Endothelial cell of umbilical vein (primary cell): ENCODE measurements around the gene SKAP1. TPM values are rescaled to one million over a fixed set of nuclear protein-coding genes. Genes with fewer than 3 reads are reported as not detected.

Experiments
- BruUV-seq: library from RNA; stranded (reverse); fragments of 400-500 nt; replicated peaks from 2 replicates; lab custom pipeline; 2021; lab: Mats Ljungman, UMichigan
- CTCF ChIA-PET: fragments of 300-600, 350-600 bp; sonication (Branson Sonifier 250); formaldehyde crosslinking; loops from one replicate; lab custom pipeline; 2021; ENCODE audit warnings: antibody characterized with exemption, inconsistent platforms; lab: Charles Lee
- POLR2A ChIA-PET: fragments of 300-600, 350-600 bp; sonication (Branson Sonifier 250); formaldehyde crosslinking; loops from one replicate; lab custom pipeline; 2021; ENCODE audit warnings: antibody characterized with exemption, inconsistent platforms; lab: Charles Lee
- DNase-seq: peaks from one replicate; pipeline ENCODE4 v3.0.0-alpha.2; 2011; ENCODE audit warnings: low read depth, low spot score
- FAIRE-seq: peaks from 2 replicates; lab custom pipeline; 2011; peaks lifted over from hg19 to GRCh38; lab: Jason Lieb, UNC
- H2AFZ ChIP-seq: 2 replicates; pipeline ENCODE4 v1.6.0; 2012; ENCODE audit warnings: low read depth, low read length, control low read depth, inconsistent platforms
- H3K27ac ChIP-seq: 2 replicates; pipeline ENCODE4 v1.5.1; 2011; ENCODE audit warnings: low read depth, mild to moderate bottlenecking, control low read depth, low read length, moderate library complexity; ENCODE audit not compliant: insufficient read depth
- H3K27me3 ChIP-seq, 2 experiments: 2 replicates each; pipeline versions ENCODE4 v1.6.0 to v1.6.1; 2011; ENCODE audit warnings: low read length in 2 of 2, mixed read lengths in 1 of 2; ENCODE audit not compliant: control insufficient read depth in 2 of 2, insufficient read depth in 2 of 2
- H3K36me3 ChIP-seq, 2 experiments: 2 replicates in 1 of 2; 3 replicates in 1 of 2; pipeline ENCODE4 v1.5.1; 2011; ENCODE audit warnings: low read length in 2 of 2, mild to moderate bottlenecking in 1 of 2, moderate library complexity in 1 of 2; ENCODE audit not compliant: control insufficient read depth in 2 of 2, insufficient read depth in 2 of 2; ENCODE audit errors: extremely low read depth in 1 of 2
- H3K4me1 ChIP-seq: 3 replicates; pipeline ENCODE4 v1.5.1; 2011; ENCODE audit warnings: mild to moderate bottlenecking, low read length; ENCODE audit not compliant: control insufficient read depth, insufficient read depth; ENCODE audit errors: extremely low read depth
- H3K4me2 ChIP-seq: 2 replicates; pipeline ENCODE4 v1.6.1; 2011; ENCODE audit warnings: low read length, control low read depth, mixed read lengths; ENCODE audit not compliant: insufficient read depth
- H3K4me3 ChIP-seq, 3 experiments: fragments of 200-600 bp in 1 of 3; sonication (generic), shearing (Covaris generic) in 1 of 3; replicated peaks in 1 of 3; 2 replicates each; pipeline ENCODE4 v1.5.1; 2011 to 2016; ENCODE audit warnings: control low read depth in 3 of 3, low read length in 3 of 3, mild to moderate bottlenecking in 2 of 3, inconsistent platforms in 1 of 3, low read depth in 1 of 3, moderate library complexity in 1 of 3; ENCODE audit not compliant: insufficient read depth in 1 of 3
- H3K79me2 ChIP-seq: 2 replicates; pipeline ENCODE4 v1.6.0; 2012; ENCODE audit warnings: low read length, inconsistent platforms; ENCODE audit not compliant: control insufficient read depth, insufficient read depth
- H3K9ac ChIP-seq: replicated peaks from 2 replicates; pipeline ENCODE3; 2011; ENCODE audit warnings: low read length, control low read depth; ENCODE audit not compliant: insufficient read depth; ENCODE audit errors: extremely low read depth
- H3K9me1 ChIP-seq: replicated peaks from 3 replicates; pipeline ENCODE4 v1.6.0; 2011; ENCODE audit warnings: mild to moderate bottlenecking, low read length; ENCODE audit not compliant: control insufficient read depth, insufficient read depth; ENCODE audit errors: extremely low read depth
- H3K9me3 ChIP-seq: replicated peaks from 2 replicates; pipeline ENCODE4 v1.5.1; 2012; ENCODE audit warnings: low read length, inconsistent platforms; ENCODE audit not compliant: control insufficient read depth, insufficient read depth
- H4K20me1 ChIP-seq: replicated peaks from 2 replicates; pipeline ENCODE3; 2011; ENCODE audit warnings: mild to moderate bottlenecking, low read length; ENCODE audit not compliant: control insufficient read depth, insufficient read depth; ENCODE audit errors: extremely low read depth
- EZH2 ChIP-seq: IDR thresholded peaks from 2 replicates; pipeline ENCODE4 v1.6.1; 2012; ENCODE audit warnings: borderline replicate concordance, low read depth, mild to moderate bottlenecking, moderate library complexity, low read length, inconsistent platforms; ENCODE audit not compliant: severe bottlenecking
- FOS ChIP-seq: IDR thresholded peaks from 2 replicates; pipeline ENCODE4 v1.6.1; 2011; ENCODE audit warnings: mild to moderate bottlenecking, low read length, moderate library complexity, borderline replicate concordance; ENCODE audit not compliant: insufficient read depth
- GATA2 ChIP-seq: IDR thresholded peaks from 2 replicates; pipeline ENCODE4 v1.7.0; 2011; ENCODE audit warnings: low read depth, mild to moderate bottlenecking, moderate library complexity, mixed read lengths, low read length; ENCODE audit not compliant: insufficient read length, insufficient read depth
- JUN ChIP-seq: IDR thresholded peaks from 2 replicates; pipeline ENCODE4 v1.6.1; 2011; ENCODE audit warnings: borderline replicate concordance, low read depth; ENCODE audit not compliant: insufficient read length, insufficient read depth
- MYC ChIP-seq: IDR thresholded peaks from one replicate; pipeline ENCODE4 v1.6.1; 2011; ENCODE audit warnings: mild to moderate bottlenecking, low read depth, low read length
- POLR2A ChIP-seq: IDR thresholded peaks from 2 replicates; pipeline ENCODE4 v1.6.1; 2012; ENCODE audit warnings: low read depth, mild to moderate bottlenecking, control low read depth, low read length
- POLR2AphosphoS5 ChIP-seq: IDR thresholded peaks from 2 replicates; pipeline ENCODE4 v1.6.1; 2012; ENCODE audit warnings: low read depth, mild to moderate bottlenecking, control low read depth, low read length, moderate library complexity; ENCODE audit not compliant: insufficient read depth
- dilution Hi-C: fragments of 300-500 bp; cut with MboI; formaldehyde crosslinking; loops from one replicate; pipeline ENCODE4 v1.15.0; 2019; ENCODE audit warnings: low sequenced_read_pairs; ENCODE audit not compliant: extremely low pct_ligation_motif_present
- intact Hi-C: fragments of 100-400 bp; cut with micrococcal nuclease; formaldehyde crosslinking; loops from one replicate; pipeline ENCODE4 v1.10.0; 2022
- polyA plus RNA-seq, 4 experiments: library from polyadenylated mRNA; depleted of rRNA in 3 of 4; stranded (reverse) in 3 of 4; unstranded in 1 of 4; fragments of >200 nt; gene quantifications; 2 replicates each; pipeline versions ENCODE4 v1.2.1 to v1.2.3, GENCODE V29; 2011 to 2012; ENCODE audit warnings: missing spikeins in 1 of 4
- total RNA-seq: library from RNA; stranded (reverse); gene quantifications from 2 replicates; pipeline ENCODE4 v1.2.3, GENCODE V29; 2021
- TF ChIP-seq, protein P1 (sequence below), 2 donors: IDR thresholded peaks; 1 replicate in 1 of 2; 2 replicates in 1 of 2; pipeline ENCODE4 v1.5.1; 2011; ENCODE audit warnings: low read length in 2 of 2, mild to moderate bottlenecking in 2 of 2, moderate library complexity in 2 of 2, control low read depth in 1 of 2, inconsistent platforms in 1 of 2, low read depth in 1 of 2; ENCODE audit not compliant: insufficient read depth in 1 of 2; ENCODE audit errors: extremely low read depth in 1 of 2
- TF ChIP-seq, protein P2 (sequence below): IDR thresholded peaks from 2 replicates; pipeline ENCODE4 v1.6.1; 2011; ENCODE audit not compliant: insufficient read depth, insufficient read length

Gene SKAP1
- total and polyA plus RNA-seq, 2 donors (not counting 3 experiments of a cell fraction or from before 2014, with no cell fraction given), result 0.75 TPM; not detected in 1

DNA sequence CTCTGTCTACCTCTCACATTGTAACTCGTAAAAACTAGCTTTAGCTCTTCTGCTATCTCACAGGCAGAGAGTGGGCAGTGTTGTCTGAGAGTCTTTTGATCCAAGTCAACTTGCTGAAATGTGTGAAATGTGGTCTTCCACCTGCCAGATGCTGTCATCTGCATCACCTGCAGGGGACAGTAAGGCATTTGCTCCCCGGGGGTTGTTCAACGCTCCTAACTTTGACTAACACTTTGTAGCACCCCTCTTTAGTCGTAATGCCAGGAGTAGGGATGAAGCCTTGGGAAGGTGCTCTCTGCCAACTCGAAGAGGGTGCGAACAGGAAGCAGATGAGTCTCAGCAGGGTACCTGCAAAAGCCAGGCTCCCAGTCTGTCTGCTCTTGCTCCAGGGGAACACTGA, 286.4 kb downstream of the SKAP1 start:
- no peaks in the 10 kb centered on the region for H3K9me1 ChIP-seq
- peaks cover 24 to 31% of the 10 kb centered on the region in 2 experiments for H3K27me3 ChIP-seq
- no peaks in the 10 kb centered on the region for H4K20me1 ChIP-seq
- TF ChIP-seq, protein P1, sequence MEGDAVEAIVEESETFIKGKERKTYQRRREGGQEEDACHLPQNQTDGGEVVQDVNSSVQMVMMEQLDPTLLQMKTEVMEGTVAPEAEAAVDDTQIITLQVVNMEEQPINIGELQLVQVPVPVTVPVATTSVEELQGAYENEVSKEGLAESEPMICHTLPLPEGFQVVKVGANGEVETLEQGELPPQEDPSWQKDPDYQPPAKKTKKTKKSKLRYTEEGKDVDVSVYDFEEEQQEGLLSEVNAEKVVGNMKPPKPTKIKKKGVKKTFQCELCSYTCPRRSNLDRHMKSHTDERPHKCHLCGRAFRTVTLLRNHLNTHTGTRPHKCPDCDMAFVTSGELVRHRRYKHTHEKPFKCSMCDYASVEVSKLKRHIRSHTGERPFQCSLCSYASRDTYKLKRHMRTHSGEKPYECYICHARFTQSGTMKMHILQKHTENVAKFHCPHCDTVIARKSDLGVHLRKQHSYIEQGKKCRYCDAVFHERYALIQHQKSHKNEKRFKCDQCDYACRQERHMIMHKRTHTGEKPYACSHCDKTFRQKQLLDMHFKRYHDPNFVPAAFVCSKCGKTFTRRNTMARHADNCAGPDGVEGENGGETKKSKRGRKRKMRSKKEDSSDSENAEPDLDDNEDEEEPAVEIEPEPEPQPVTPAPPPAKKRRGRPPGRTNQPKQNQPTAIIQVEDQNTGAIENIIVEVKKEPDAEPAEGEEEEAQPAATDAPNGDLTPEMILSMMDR (IDR thresholded peaks at IDR 0.05; ENCODE audit: extremely low read depth in 1 of 2, insufficient read depth in 1 of 2, low read depth in 1 of 2, low read length in 2 of 2), result no peak
- TF ChIP-seq, protein P2, sequence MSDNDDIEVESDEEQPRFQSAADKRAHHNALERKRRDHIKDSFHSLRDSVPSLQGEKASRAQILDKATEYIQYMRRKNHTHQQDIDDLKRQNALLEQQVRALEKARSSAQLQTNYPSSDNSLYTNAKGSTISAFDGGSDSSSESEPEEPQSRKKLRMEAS, result no peak
- TF ChIP-seq GATA2, result no peak
- no peak for TF ChIP-seq POLR2A
- no peak for TF ChIP-seq POLR2AphosphoS5
- TF ChIP-seq MYC, result no peak
- TF ChIP-seq FOS, result no peak
- TF ChIP-seq JUN, result no peak
- no peak for TF ChIP-seq EZH2
- H3K4me2 ChIP-seq, result no peak overlapping the region
- H3K4me3 ChIP-seq, result no peak overlapping the region
- H3K36me3 ChIP-seq, result no peaks in the 10 kb centered on the region
- DNase-seq, result no peak
- intact Hi-C loops (no loop called here), dilution Hi-C loops (no loop called here)
- POLR2A ChIA-PET, result no interaction called here
- H3K9me3 ChIP-seq, result no peaks in the 10 kb centered on the region
- H2AFZ ChIP-seq, result no peak overlapping the region
- no peak for FAIRE-seq
- CTCF ChIA-PET, result interaction anchor here (0.7 to 1.7 kb wide), 2 partner anchors 11 to 13 kb away, joined by 3 to 8 read pairs; no protein-coding TSS in a partner anchor
- H3K9ac ChIP-seq, result no peak overlapping the region
- H3K27ac ChIP-seq, result no peak overlapping the region
- H3K4me1 ChIP-seq, result peaks cover 8% of the 10 kb centered on the region
- H3K79me2 ChIP-seq, result no peaks in the 10 kb centered on the region
- BruUV-seq, result no TSS peak
